ENCODE results near the gene LRRN4CL. TPM values are rescaled to one million over a fixed set of nuclear protein-coding genes. Genes with fewer than 3 reads are reported as not detected.

Gene LRRN4CL
- total and polyA plus RNA-seq, 2 of the 8 experiments (the other 6 are each of a cell fraction or from before 2014, with no cell fraction given), result 0.05 to 0.26 TPM

DNA sequence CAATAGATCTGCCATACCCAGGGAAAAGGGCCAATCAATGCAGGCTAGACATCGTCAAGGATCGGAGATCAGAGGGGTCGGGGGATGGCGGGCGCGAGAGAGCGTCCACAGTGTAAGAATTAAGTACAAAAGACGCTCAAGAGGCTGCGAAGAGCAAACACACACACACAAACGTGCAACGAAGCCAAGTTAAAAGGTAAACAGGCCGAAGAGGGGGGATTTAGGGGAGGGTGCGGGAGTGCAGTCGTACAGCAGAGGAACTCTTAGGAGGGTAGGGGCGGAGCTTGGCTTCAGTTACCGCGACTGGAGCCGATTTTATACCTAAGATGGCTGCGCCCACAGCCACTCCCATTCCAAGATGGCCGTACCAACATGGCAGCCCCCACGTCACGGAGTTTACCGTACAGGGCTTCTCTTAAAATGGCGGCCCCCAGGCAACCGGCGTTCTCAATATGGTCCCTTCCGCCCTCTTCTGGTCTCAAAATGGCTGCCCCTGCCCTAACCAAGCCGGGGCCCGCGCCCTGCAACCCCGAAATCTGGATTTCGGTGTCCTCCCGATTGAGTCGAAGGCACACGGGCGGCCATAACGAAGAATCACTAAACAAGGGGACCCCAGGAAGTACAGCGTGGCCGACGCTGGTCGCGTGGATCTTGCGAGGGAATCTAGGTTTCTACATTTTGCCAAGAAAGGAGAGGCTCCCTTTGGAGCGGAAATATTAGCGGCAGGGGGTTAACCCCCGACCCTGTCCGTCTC, 20.1 kb upstream of the LRRN4CL start (continued):
- TF ChIP-seq, protein P1, sequence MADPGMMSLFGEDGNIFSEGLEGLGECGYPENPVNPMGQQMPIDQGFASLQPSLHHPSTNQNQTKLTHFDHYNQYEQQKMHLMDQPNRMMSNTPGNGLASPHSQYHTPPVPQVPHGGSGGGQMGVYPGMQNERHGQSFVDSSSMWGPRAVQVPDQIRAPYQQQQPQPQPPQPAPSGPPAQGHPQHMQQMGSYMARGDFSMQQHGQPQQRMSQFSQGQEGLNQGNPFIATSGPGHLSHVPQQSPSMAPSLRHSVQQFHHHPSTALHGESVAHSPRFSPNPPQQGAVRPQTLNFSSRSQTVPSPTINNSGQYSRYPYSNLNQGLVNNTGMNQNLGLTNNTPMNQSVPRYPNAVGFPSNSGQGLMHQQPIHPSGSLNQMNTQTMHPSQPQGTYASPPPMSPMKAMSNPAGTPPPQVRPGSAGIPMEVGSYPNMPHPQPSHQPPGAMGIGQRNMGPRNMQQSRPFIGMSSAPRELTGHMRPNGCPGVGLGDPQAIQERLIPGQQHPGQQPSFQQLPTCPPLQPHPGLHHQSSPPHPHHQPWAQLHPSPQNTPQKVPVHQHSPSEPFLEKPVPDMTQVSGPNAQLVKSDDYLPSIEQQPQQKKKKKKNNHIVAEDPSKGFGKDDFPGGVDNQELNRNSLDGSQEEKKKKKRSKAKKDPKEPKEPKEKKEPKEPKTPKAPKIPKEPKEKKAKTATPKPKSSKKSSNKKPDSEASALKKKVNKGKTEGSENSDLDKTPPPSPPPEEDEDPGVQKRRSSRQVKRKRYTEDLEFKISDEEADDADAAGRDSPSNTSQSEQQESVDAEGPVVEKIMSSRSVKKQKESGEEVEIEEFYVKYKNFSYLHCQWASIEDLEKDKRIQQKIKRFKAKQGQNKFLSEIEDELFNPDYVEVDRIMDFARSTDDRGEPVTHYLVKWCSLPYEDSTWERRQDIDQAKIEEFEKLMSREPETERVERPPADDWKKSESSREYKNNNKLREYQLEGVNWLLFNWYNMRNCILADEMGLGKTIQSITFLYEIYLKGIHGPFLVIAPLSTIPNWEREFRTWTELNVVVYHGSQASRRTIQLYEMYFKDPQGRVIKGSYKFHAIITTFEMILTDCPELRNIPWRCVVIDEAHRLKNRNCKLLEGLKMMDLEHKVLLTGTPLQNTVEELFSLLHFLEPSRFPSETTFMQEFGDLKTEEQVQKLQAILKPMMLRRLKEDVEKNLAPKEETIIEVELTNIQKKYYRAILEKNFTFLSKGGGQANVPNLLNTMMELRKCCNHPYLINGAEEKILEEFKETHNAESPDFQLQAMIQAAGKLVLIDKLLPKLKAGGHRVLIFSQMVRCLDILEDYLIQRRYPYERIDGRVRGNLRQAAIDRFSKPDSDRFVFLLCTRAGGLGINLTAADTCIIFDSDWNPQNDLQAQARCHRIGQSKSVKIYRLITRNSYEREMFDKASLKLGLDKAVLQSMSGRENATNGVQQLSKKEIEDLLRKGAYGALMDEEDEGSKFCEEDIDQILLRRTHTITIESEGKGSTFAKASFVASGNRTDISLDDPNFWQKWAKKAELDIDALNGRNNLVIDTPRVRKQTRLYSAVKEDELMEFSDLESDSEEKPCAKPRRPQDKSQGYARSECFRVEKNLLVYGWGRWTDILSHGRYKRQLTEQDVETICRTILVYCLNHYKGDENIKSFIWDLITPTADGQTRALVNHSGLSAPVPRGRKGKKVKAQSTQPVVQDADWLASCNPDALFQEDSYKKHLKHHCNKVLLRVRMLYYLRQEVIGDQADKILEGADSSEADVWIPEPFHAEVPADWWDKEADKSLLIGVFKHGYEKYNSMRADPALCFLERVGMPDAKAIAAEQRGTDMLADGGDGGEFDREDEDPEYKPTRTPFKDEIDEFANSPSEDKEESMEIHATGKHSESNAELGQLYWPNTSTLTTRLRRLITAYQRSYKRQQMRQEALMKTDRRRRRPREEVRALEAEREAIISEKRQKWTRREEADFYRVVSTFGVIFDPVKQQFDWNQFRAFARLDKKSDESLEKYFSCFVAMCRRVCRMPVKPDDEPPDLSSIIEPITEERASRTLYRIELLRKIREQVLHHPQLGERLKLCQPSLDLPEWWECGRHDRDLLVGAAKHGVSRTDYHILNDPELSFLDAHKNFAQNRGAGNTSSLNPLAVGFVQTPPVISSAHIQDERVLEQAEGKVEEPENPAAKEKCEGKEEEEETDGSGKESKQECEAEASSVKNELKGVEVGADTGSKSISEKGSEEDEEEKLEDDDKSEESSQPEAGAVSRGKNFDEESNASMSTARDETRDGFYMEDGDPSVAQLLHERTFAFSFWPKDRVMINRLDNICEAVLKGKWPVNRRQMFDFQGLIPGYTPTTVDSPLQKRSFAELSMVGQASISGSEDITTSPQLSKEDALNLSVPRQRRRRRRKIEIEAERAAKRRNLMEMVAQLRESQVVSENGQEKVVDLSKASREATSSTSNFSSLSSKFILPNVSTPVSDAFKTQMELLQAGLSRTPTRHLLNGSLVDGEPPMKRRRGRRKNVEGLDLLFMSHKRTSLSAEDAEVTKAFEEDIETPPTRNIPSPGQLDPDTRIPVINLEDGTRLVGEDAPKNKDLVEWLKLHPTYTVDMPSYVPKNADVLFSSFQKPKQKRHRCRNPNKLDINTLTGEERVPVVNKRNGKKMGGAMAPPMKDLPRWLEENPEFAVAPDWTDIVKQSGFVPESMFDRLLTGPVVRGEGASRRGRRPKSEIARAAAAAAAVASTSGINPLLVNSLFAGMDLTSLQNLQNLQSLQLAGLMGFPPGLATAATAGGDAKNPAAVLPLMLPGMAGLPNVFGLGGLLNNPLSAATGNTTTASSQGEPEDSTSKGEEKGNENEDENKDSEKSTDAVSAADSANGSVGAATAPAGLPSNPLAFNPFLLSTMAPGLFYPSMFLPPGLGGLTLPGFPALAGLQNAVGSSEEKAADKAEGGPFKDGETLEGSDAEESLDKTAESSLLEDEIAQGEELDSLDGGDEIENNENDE (IDR thresholded peaks at IDR 0.05; ENCODE audit: insufficient replicate concordance, low read length), result no peak
- no peak for TF ChIP-seq BRCA1 (IDR thresholded peaks at IDR 0.05; ENCODE audit: low read depth, low read length)
- no peak for TF ChIP-seq SP2 (IDR thresholded peaks at IDR 0.05; ENCODE audit: low read length)
- TF ChIP-seq TAF7 (optimal IDR thresholded peaks at IDR 0.05; ENCODE audit: borderline replicate concordance, low read depth, low read length), result peak; percentile 87
- no peak for TF ChIP-seq ZNF274 (IDR thresholded peaks at IDR 0.05; ENCODE audit: borderline replicate concordance, extremely low read depth, low read length)
- no peak for TF ChIP-seq CBX5 (IDR thresholded peaks at IDR 0.05; ENCODE audit: low read depth, low read length)
- peak in 1 of 2 experiments; percentile 1; a peak in 1 of 4 replicates for TF ChIP-seq RAD21 (IDR thresholded peaks at IDR 0.05 in 1 of 2, conservative IDR thresholded peaks at IDR 0.05 in 1 of 2; ENCODE audit: low read depth in 2 of 2, low read length in 2 of 2)
- 0 out of 2 replicates have a peak, but pooled peaks have one; percentile 63 for TF ChIP-seq RBBP5 (IDR thresholded peaks at IDR 0.05; ENCODE audit: borderline replicate concordance, low read depth, low read length)
- TF ChIP-seq JUN (IDR thresholded peaks at IDR 0.05; ENCODE audit: low read depth, low read length), result no peak
- TF ChIP-seq HDAC6 (IDR thresholded peaks at IDR 0.05; ENCODE audit: low read depth, low read length), result no peak

All from H1 (cell line).